Natural killer cell (primary cell): ENCODE results near the gene OGDHL. TPM values are rescaled to one million over a fixed set of nuclear protein-coding genes. Genes with fewer than 3 reads are reported as not detected.

ENCODE experiments used
- ATAC-seq, 3 donors: fragments of 150-1000 bp in 2 of 3; fragments of 200-7000 bp in 1 of 3; cut with Tn5 transposase; 1 replicate in 1 of 3; 2 replicates in 2 of 3; pipeline ENCODE4 v1.10.0; 2021; ENCODE audit warnings: mild to moderate bottlenecking in 2 of 3, moderate library complexity in 2 of 3
- DNase-seq, 2 donors: peaks; one replicate each; pipeline versions ENCODE4 v3.0.0 to v3.0.0-alpha.2; 2013 to 2021; ENCODE audit warnings: mixed read lengths in 1 of 2
- H3K27ac ChIP-seq: one replicate; pipeline ENCODE4 v1.5.1; 2013; ENCODE audit warnings: mild to moderate bottlenecking, low read length
- H3K27me3 ChIP-seq: one replicate; pipeline ENCODE4 v1.6.1; 2013; ENCODE audit warnings: low read length; ENCODE audit not compliant: control insufficient read depth, insufficient read depth
- H3K36me3 ChIP-seq: one replicate; pipeline ENCODE4 v1.6.1; 2013; ENCODE audit warnings: low read length; ENCODE audit not compliant: control insufficient read depth, insufficient read depth
- H3K4me1 ChIP-seq: one replicate; pipeline ENCODE4 v1.6.1; 2013; ENCODE audit warnings: low read length; ENCODE audit not compliant: control insufficient read depth, insufficient read depth
- H3K4me3 ChIP-seq: one replicate; pipeline ENCODE4 v1.5.1; 2013; ENCODE audit warnings: low read length
- H3K9me3 ChIP-seq: one replicate; pipeline ENCODE4 v1.6.1; 2013; ENCODE audit warnings: low read length; ENCODE audit not compliant: control insufficient read depth, insufficient read depth
- H3K27ac Mint-ChIP-seq, 2 donors: one replicate each; pipeline ENCODE4 v1.8.0; 2022; ENCODE audit warnings: mild to moderate bottlenecking in 2 of 2, mixed read lengths in 2 of 2, moderate library complexity in 1 of 2
- H3K27me3 Mint-ChIP-seq, 2 donors: one replicate each; pipeline ENCODE4 v1.8.0; 2022; ENCODE audit warnings: low read depth in 2 of 2, mixed read lengths in 2 of 2
- H3K36me3 Mint-ChIP-seq: one replicate; pipeline ENCODE4 v1.8.0; 2022; ENCODE audit warnings: mixed read lengths
- H3K4me1 Mint-ChIP-seq, 2 donors: one replicate each; pipeline ENCODE4 v1.8.0; 2022; ENCODE audit warnings: mixed read lengths in 2 of 2
- H3K4me3 Mint-ChIP-seq: one replicate; pipeline ENCODE4 v1.8.0; 2022; ENCODE audit warnings: mild to moderate bottlenecking, moderate library complexity, mixed read lengths
- H3K9me3 Mint-ChIP-seq, 2 donors: one replicate each; pipeline ENCODE4 v1.8.0; 2022; ENCODE audit warnings: mixed read lengths in 2 of 2
- CTCF ChIP-seq: fragments of 200-600 bp; IDR thresholded peaks from one replicate; pipeline ENCODE4 v1.8.0; 2022; ENCODE audit warnings: antibody characterized with exemption
- WGBS: methylation state at CpG from one replicate; pipeline ENCODE4 v1.1.7; 2013; ENCODE audit warnings: missing lambda C conversion rate; ENCODE audit not compliant: insufficient coverage; 5-methylcytosine and 5-hydroxymethylcytosine counted together
- intact Hi-C: fragments of 100-400 bp; cut with micrococcal nuclease; formaldehyde crosslinking; loops from one replicate; pipeline ENCODE4 v1.14.2; 2022
- total RNA-seq, 4 donors: library from RNA; stranded (reverse); fragments of 120-200 nt in 1 of 4; gene quantifications; one replicate each; pipeline versions ENCODE4 v1.2.3 to v1.2.4, GENCODE V29; 2013 to 2022

The OGDHL gene
- total RNA-seq, 3 donors from 2014 or later (not counting 1 experiment from before 2014, with no cell fraction given): not detected

- Histone ChIP-seq H3K9me3 (no peaks in the 10 kb centered on the region), H3K27ac (no peak overlapping the region), H3K4me3 (no peak overlapping the region), H3K4me1 (no peaks in the 10 kb centered on the region), H3K36me3 (no peaks in the 10 kb centered on the region), H3K27me3 (no peaks in the 10 kb centered on the region)
- intact Hi-C loops: no loop called here
- DNase-seq: no peak
- H3K4me3 Mint-ChIP-seq: no peak overlapping the region
- ATAC-seq: no peak
- H3K4me1 Mint-ChIP-seq: no peaks in the 10 kb centered on the region
- TF ChIP-seq CTCF: no peak
- peaks cover 0 to 6% of the 10 kb centered on the region in 2 donors for H3K27me3 Mint-ChIP-seq
- WGBS: 93% methylated on average over 3 of the region's 3 CpGs
- H3K9me3 Mint-ChIP-seq: no peaks in the 10 kb centered on the region
- H3K36me3 Mint-ChIP-seq: no peaks in the 10 kb centered on the region
- no peak overlapping the region for H3K27ac Mint-ChIP-seq
Observed at GRCh38 chr10:49700211-49700610, 61.9 kb downstream of the OGDHL start.

- Histone ChIP-seq H3K27ac (no peak overlapping the region), H3K4me1 (no peaks in the 10 kb centered on the region), H3K27me3 (peaks cover 3% of the 10 kb centered on the region), H3K9me3 (no peaks in the 10 kb centered on the region), H3K4me3 (no peak overlapping the region), H3K36me3 (no peaks in the 10 kb centered on the region)
- Mint-ChIP-seq H3K9me3 (no peaks in the 10 kb centered on the region), H3K27me3 (peaks cover 3 to 6% of the 10 kb centered on the region in 2 donors), H3K27ac (no peak overlapping the region), H3K4me1 (no peaks in the 10 kb centered on the region), H3K4me3 (no peak overlapping the region), H3K36me3 (no peaks in the 10 kb centered on the region)
- DNase-seq: no peak
- TF ChIP-seq CTCF: no peak
- peak in 1 of 3 donors; percentile 18 for ATAC-seq
- intact Hi-C loops: no loop called here
- WGBS: 80% methylated on average over 9 of the region's 9 CpGs
Observed at GRCh38 chr10:49698679-49699078, 63.4 kb downstream of the OGDHL start.

DNA sequence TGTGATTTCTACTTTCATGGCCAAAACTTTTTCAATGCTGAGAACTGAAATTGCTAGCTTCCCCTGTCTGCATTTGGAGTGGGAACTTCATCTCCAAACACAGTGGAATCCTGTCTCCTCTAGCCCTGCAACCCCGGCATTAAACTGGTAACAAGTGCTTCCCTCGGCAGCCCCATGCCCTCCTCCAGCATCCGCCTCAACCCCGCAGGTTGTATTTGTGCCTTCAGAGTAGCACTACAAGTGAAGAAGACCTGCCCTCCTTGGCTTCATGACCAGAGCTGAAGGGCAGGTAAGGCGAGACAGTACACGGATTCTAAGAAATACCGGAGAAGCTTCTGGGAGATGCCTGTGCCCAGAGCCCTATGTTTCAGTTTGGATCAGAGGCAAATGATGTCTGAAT is 65.8 kb downstream of the OGDHL start:
- Histone ChIP-seq H3K27ac (no peak overlapping the region), H3K36me3 (no peaks in the 10 kb centered on the region), H3K9me3 (no peaks in the 10 kb centered on the region), H3K4me1 (no peaks in the 10 kb centered on the region), H3K27me3 (peaks cover 10% of the 10 kb centered on the region), H3K4me3 (no peak overlapping the region)
- no peak overlapping the region for H3K27ac Mint-ChIP-seq
- no peaks in the 10 kb centered on the region for H3K4me1 Mint-ChIP-seq
- no peaks in the 10 kb centered on the region for H3K9me3 Mint-ChIP-seq
- H3K4me3 Mint-ChIP-seq: no peak overlapping the region
- TF ChIP-seq CTCF: no peak
- 80% methylated on average over 7 of the region's 7 CpGs for WGBS
- H3K27me3 Mint-ChIP-seq: peaks cover 16 to 26% of the 10 kb centered on the region in 2 donors
- DNase-seq (no peak), ATAC-seq (no peak)
- intact Hi-C loops: no loop called here
- H3K36me3 Mint-ChIP-seq: no peaks in the 10 kb centered on the region

DNA sequence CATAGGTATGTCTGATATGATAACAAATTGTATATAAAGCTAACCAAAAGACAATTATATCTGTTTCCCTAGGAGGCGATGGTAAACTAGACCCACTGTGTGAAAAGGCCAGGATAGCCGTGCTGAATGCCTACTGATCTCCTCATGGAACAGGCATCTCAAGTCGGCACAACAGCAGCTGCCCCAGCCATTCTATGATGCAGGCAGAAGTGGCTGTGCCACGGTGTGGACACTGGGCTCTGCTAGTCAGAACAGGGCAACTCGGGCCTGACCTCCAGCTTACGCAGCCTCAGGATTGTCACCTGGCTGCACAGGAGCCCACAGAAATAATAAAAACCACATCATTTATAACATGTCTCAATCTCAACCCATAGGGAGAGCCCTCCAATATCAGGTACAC is 67.7 kb downstream of the OGDHL start:
- H3K4me3 ChIP-seq: no peak overlapping the region
- H3K27me3 ChIP-seq: peaks cover 17% of the 10 kb centered on the region
- intact Hi-C loops: no loop called here
- H3K4me1 ChIP-seq: no peaks in the 10 kb centered on the region
- no peak for DNase-seq
- no peak overlapping the region for H3K4me3 Mint-ChIP-seq
- no peak for TF ChIP-seq CTCF
- no peaks in the 10 kb centered on the region for H3K4me1 Mint-ChIP-seq
- no peaks in the 10 kb centered on the region for H3K9me3 Mint-ChIP-seq
- no peaks in the 10 kb centered on the region for H3K36me3 ChIP-seq
- H3K27ac ChIP-seq: no peak overlapping the region
- WGBS: 84% methylated on average over 6 of the region's 6 CpGs
- no peaks in the 10 kb centered on the region for H3K9me3 ChIP-seq
- H3K27ac Mint-ChIP-seq: no peak overlapping the region
- H3K36me3 Mint-ChIP-seq: no peaks in the 10 kb centered on the region
- ATAC-seq: no peak
- H3K27me3 Mint-ChIP-seq: peaks cover 31 to 44% of the 10 kb centered on the region in 2 donors
